SK-N-SH treated with all-trans-retinoic acid at 6 μM for 48 hours (cell line): ENCODE data around the gene SYK.

ENCODE experiments used
- ARNTL ChIP-seq: fragments of 450-650 bp; formaldehyde crosslinking; IDR thresholded peaks from 2 replicates; pipeline ENCODE4 v1.5.0; 2020; ENCODE audit warnings: low read depth, mild to moderate bottlenecking, moderate library complexity, borderline replicate concordance
- BACH2 ChIP-seq: fragments of 250-450 bp; sonication (Bioruptor Pico); IDR thresholded peaks from 2 replicates; pipeline ENCODE4 v1.9.0; 2021; ENCODE audit warnings: mild to moderate bottlenecking, borderline replicate concordance
- ISL1 ChIP-seq: fragments of 250-450 bp; sonication (Bioruptor Pico); IDR thresholded peaks from 2 replicates; pipeline ENCODE4 v2.1.2; 2022; ENCODE audit warnings: mild to moderate bottlenecking, moderate library complexity
- SNAI2 ChIP-seq: fragments of 250-450 bp; sonication (Bioruptor Pico); IDR thresholded peaks from 2 replicates; pipeline ENCODE4 v1.5.0; 2020; ENCODE audit warnings: mild to moderate bottlenecking, moderate library complexity
- TSHZ2 ChIP-seq: fragments of 250-450 bp; sonication (Bioruptor Pico); IDR thresholded peaks from 2 replicates; pipeline ENCODE4 v1.5.0; 2020; ENCODE audit warnings: mild to moderate bottlenecking, moderate library complexity
- ZC3H10 ChIP-seq: fragments of 250-450 bp; sonication (Bioruptor Pico); IDR thresholded peaks from 2 replicates; pipeline ENCODE4 v1.5.1; 2021; ENCODE audit warnings: mild to moderate bottlenecking, moderate library complexity
- ZFP3 ChIP-seq: fragments of 250-450 bp; sonication (Bioruptor Pico); IDR thresholded peaks from 2 replicates; pipeline ENCODE4 v1.5.0; 2020; ENCODE audit warnings: mild to moderate bottlenecking, moderate library complexity
- ZFP30 ChIP-seq: fragments of 450-650 bp; formaldehyde crosslinking; IDR thresholded peaks from 2 replicates; pipeline ENCODE4 v1.5.0; 2022; ENCODE audit warnings: mild to moderate bottlenecking, moderate library complexity
- ZNF8 ChIP-seq: fragments of 450-650 bp; formaldehyde crosslinking; IDR thresholded peaks from 2 replicates; pipeline ENCODE4 v1.5.0; 2020; ENCODE audit warnings: mild to moderate bottlenecking, moderate library complexity

GRCh38 chr9:90825586-90825985 lies 24.0 kb downstream of the SYK start:
- TF ChIP-seq ISL1 (CRISPR knock-in tag) (no peak), ARNTL (CRISPR knock-in tag) (no peak), ZFP30 (CRISPR knock-in tag) (no peak), ZFP3 (no peak), TSHZ2 (CRISPR knock-in tag) (no peak), ZNF8 (CRISPR knock-in tag) (no peak), BACH2 (CRISPR knock-in tag) (no peak), ZC3H10 (CRISPR knock-in tag) (no peak), SNAI2 (CRISPR knock-in tag) (no peak)
